Astrocyte (in vitro differentiated cells and primary cell): ENCODE results near the gene PPM1L. TPM values are rescaled to one million over a fixed set of nuclear protein-coding genes. Genes with fewer than 3 reads are reported as not detected.

Source experiments
- DNase-seq: peaks from one replicate; pipeline ENCODE4 v3.0.0-alpha.2; 2010; ENCODE audit warnings: low read depth
- FAIRE-seq: peaks from 2 replicates; lab custom pipeline; 2011; peaks lifted over from hg19 to GRCh38; lab: Jason Lieb, UNC
- H2AFZ ChIP-seq: 2 replicates; pipeline ENCODE4 v1.6.0; 2012; ENCODE audit warnings: low read depth, low read length, inconsistent platforms
- H3K27ac ChIP-seq: 2 replicates; pipeline ENCODE4 v1.5.1; 2011; ENCODE audit warnings: low read depth, low read length, inconsistent platforms
- H3K27me3 ChIP-seq: 2 replicates; pipeline ENCODE4 v1.6.0; 2011; ENCODE audit warnings: low read length, inconsistent platforms; ENCODE audit not compliant: insufficient read depth
- H3K36me3 ChIP-seq: 2 replicates; pipeline ENCODE4 v1.5.1; 2011; ENCODE audit warnings: low read length, inconsistent platforms; ENCODE audit not compliant: insufficient read depth
- H3K4me1 ChIP-seq: 2 replicates; pipeline ENCODE4 v1.5.1; 2011; ENCODE audit warnings: low read length, inconsistent platforms; ENCODE audit not compliant: insufficient read depth
- H3K4me2 ChIP-seq: 2 replicates; pipeline ENCODE4 v1.6.0; 2012; ENCODE audit warnings: low read length, inconsistent platforms
- H3K4me3 ChIP-seq: 2 replicates; pipeline ENCODE4 v1.5.1; 2011; ENCODE audit warnings: low read depth, mild to moderate bottlenecking, low read length, inconsistent platforms; ENCODE audit not compliant: insufficient read depth
- H3K79me2 ChIP-seq: 2 replicates; pipeline ENCODE4 v1.6.0; 2012; ENCODE audit warnings: mild to moderate bottlenecking, low read length, inconsistent platforms; ENCODE audit not compliant: insufficient read depth
- H3K9ac ChIP-seq: 2 replicates; pipeline ENCODE4 v1.6.0; 2012; ENCODE audit warnings: mild to moderate bottlenecking, low read length, inconsistent platforms
- H3K9me3 ChIP-seq: 2 replicates; pipeline ENCODE4 v1.5.1; 2012; ENCODE audit warnings: low read depth, mild to moderate bottlenecking, low read length, inconsistent platforms; ENCODE audit not compliant: insufficient read depth
- H4K20me1 ChIP-seq: 2 replicates; pipeline ENCODE4 v1.6.0; 2012; ENCODE audit warnings: low read length, inconsistent platforms; ENCODE audit not compliant: insufficient read depth
- H3K27ac Mint-ChIP-seq: one replicate; pipeline ENCODE4 v1.8.0; 2021; ENCODE audit warnings: mild to moderate bottlenecking, mixed read lengths; ENCODE audit not compliant: unreplicated experiment
- H3K27me3 Mint-ChIP-seq: one replicate; pipeline ENCODE4 v1.8.0; 2021; ENCODE audit warnings: low read depth, mixed read lengths; ENCODE audit not compliant: unreplicated experiment
- H3K36me3 Mint-ChIP-seq: one replicate; pipeline ENCODE4 v1.8.0; 2021; ENCODE audit warnings: low read depth, mixed read lengths; ENCODE audit not compliant: unreplicated experiment
- H3K4me1 Mint-ChIP-seq: one replicate; pipeline ENCODE4 v1.8.0; 2021; ENCODE audit warnings: low read depth, mixed read lengths; ENCODE audit not compliant: unreplicated experiment
- H3K4me3 Mint-ChIP-seq: one replicate; pipeline ENCODE4 v1.8.0; 2021; ENCODE audit warnings: mild to moderate bottlenecking, moderate library complexity, mixed read lengths; ENCODE audit not compliant: unreplicated experiment
- H3K9me3 Mint-ChIP-seq: one replicate; pipeline ENCODE4 v1.8.0; 2021; ENCODE audit warnings: mild to moderate bottlenecking, mixed read lengths; ENCODE audit not compliant: unreplicated experiment
- CTCF ChIP-seq: IDR thresholded peaks from 2 replicates; pipeline ENCODE4 v1.5.1; 2011; ENCODE audit warnings: low read depth, mild to moderate bottlenecking, inconsistent platforms, low read length, moderate library complexity; ENCODE audit not compliant: insufficient read depth
- EZH2 ChIP-seq: IDR thresholded peaks from 2 replicates; pipeline ENCODE4 v1.6.1; 2012; ENCODE audit warnings: mild to moderate bottlenecking, low read length, inconsistent platforms; ENCODE audit not compliant: insufficient read depth
- total RNA-seq: library from RNA; stranded (reverse); gene quantifications from 2 replicates; pipeline ENCODE4 v1.2.1, GENCODE V29; 2021

Gene PPM1L
- total RNA-seq, 1 donor from 2014 or later = 6.3 TPM

GRCh38 chr3:160935413-160936095 lies 179.5 kb downstream of the PPM1L start:
- peaks cover 2% of the 10 kb centered on the region for H3K27me3 Mint-ChIP-seq
- Histone ChIP-seq H2AFZ (no peak overlapping the region), H4K20me1 (no peaks in the 10 kb centered on the region), H3K79me2 (no peaks in the 10 kb centered on the region), H3K27ac (no peak overlapping the region), H3K9ac (no peak overlapping the region), H3K36me3 (no peaks in the 10 kb centered on the region), H3K4me1 (no peaks in the 10 kb centered on the region), H3K9me3 (no peaks in the 10 kb centered on the region), H3K27me3 (no peaks in the 10 kb centered on the region), H3K4me3 (no peak overlapping the region), H3K4me2 (no peak overlapping the region)
- no peak for FAIRE-seq
- TF ChIP-seq CTCF (no peak), EZH2 (no peak)
- H3K27ac Mint-ChIP-seq = no peak overlapping the region
- H3K9me3 Mint-ChIP-seq = no peaks in the 10 kb centered on the region
- no peak for DNase-seq
- peaks cover 3% of the 10 kb centered on the region for H3K36me3 Mint-ChIP-seq
- H3K4me3 Mint-ChIP-seq = no peak overlapping the region
- peaks cover 4% of the 10 kb centered on the region for H3K4me1 Mint-ChIP-seq

GRCh38 chr3:160941885-160942494 lies 186.0 kb downstream of the PPM1L start:
- peak; percentile 39 for DNase-seq
- no peaks in the 10 kb centered on the region for H3K27me3 Mint-ChIP-seq
- H2AFZ ChIP-seq = no peak overlapping the region
- TF ChIP-seq CTCF = peak; percentile 89
- no peak for TF ChIP-seq EZH2
- FAIRE-seq = peak; percentile 76
- no peak overlapping the region for H3K4me3 Mint-ChIP-seq
- H3K9ac ChIP-seq = no peak overlapping the region
- no peaks in the 10 kb centered on the region for H3K9me3 ChIP-seq
- H3K4me1 ChIP-seq = no peaks in the 10 kb centered on the region
- H3K9me3 Mint-ChIP-seq = no peaks in the 10 kb centered on the region
- H3K36me3 ChIP-seq = no peaks in the 10 kb centered on the region
- H3K27ac ChIP-seq = no peak overlapping the region
- H3K36me3 Mint-ChIP-seq = peaks cover 6% of the 10 kb centered on the region
- no peaks in the 10 kb centered on the region for H4K20me1 ChIP-seq
- no peak overlapping the region for H3K4me2 ChIP-seq
- H3K4me1 Mint-ChIP-seq = no peaks in the 10 kb centered on the region
- no peak overlapping the region for H3K4me3 ChIP-seq
- H3K27ac Mint-ChIP-seq = no peak overlapping the region
- H3K27me3 ChIP-seq = no peaks in the 10 kb centered on the region
- H3K79me2 ChIP-seq = no peaks in the 10 kb centered on the region

- no peak overlapping the region for H3K9ac ChIP-seq
- Mint-ChIP-seq H3K27me3 (no peaks in the 10 kb centered on the region), H3K4me1 (no peaks in the 10 kb centered on the region), H3K4me3 (no peak overlapping the region), H3K27ac (no peak overlapping the region), H3K36me3 (peaks cover 6% of the 10 kb centered on the region), H3K9me3 (no peaks in the 10 kb centered on the region)
- H3K4me3 ChIP-seq = no peak overlapping the region
- no peaks in the 10 kb centered on the region for H3K36me3 ChIP-seq
- no peaks in the 10 kb centered on the region for H3K79me2 ChIP-seq
- no peaks in the 10 kb centered on the region for H3K9me3 ChIP-seq
- no peaks in the 10 kb centered on the region for H3K4me1 ChIP-seq
- H3K27me3 ChIP-seq = no peaks in the 10 kb centered on the region
- TF ChIP-seq CTCF = no peak
- TF ChIP-seq EZH2 = no peak
- H4K20me1 ChIP-seq = no peaks in the 10 kb centered on the region
- no peak for DNase-seq
- no peak for FAIRE-seq
- no peak overlapping the region for H3K27ac ChIP-seq
- H2AFZ ChIP-seq = no peak overlapping the region
- H3K4me2 ChIP-seq = no peak overlapping the region
Measured at GRCh38 chr3:160943996-160944395, 188.0 kb downstream of the PPM1L start.
